GM15510 (cell line): Measurements from ENCODE around the gene SEC11A.

ENCODE experiments used
- POLR2A ChIP-seq: IDR thresholded peaks from 3 replicates; pipeline ENCODE4 v1.6.1; 2011; ENCODE audit warnings: borderline replicate concordance; ENCODE audit not compliant: insufficient read length; ENCODE audit errors: extremely low read depth

The SEC11A gene

GRCh38 chr15:84716036-84716732 is at the start of gene SEC11A:
Gene SEC11A (minus strand): TSS chr15:84716139. CDS start chr15:84716075, 64 bp downstream.
- peak; percentile 90 for TF ChIP-seq POLR2A

GRCh38 chr15:84765675-84766074 is 49.7 kb upstream of the SEC11A start:
- no peak for TF ChIP-seq POLR2A

GRCh38 chr15:84764989-84765388 is 49.0 kb upstream of the SEC11A start:
- TF ChIP-seq POLR2A = no peak

- TF ChIP-seq POLR2A = no peak
These were observed 48.6 kb upstream of the SEC11A start for GRCh38 chr15:84764585-84764984.

- no peak for TF ChIP-seq POLR2A
These were observed 47.1 kb upstream of the SEC11A start for GRCh38 chr15:84762840-84763572.

GRCh38 chr15:84761607-84762131 is 45.7 kb upstream of the SEC11A start:
- no peak for TF ChIP-seq POLR2A

GRCh38 chr15:84760219-84760618 is 44.3 kb upstream of the SEC11A start:
- TF ChIP-seq POLR2A = no peak

- TF ChIP-seq POLR2A = no peak
These were observed 43.1 kb upstream of the SEC11A start for GRCh38 chr15:84759018-84759417.

GRCh38 chr15:84755736-84756527 is 40.0 kb upstream of the SEC11A start:
- no peak for TF ChIP-seq POLR2A

- TF ChIP-seq POLR2A = no peak
These were observed 36.8 kb upstream of the SEC11A start for GRCh38 chr15:84752700-84753099.

- TF ChIP-seq POLR2A = no peak
These were observed 36.3 kb upstream of the SEC11A start for GRCh38 chr15:84752195-84752594.

GRCh38 chr15:84750583-84751092 is 34.7 kb upstream of the SEC11A start:
- no peak for TF ChIP-seq POLR2A

- TF ChIP-seq POLR2A = no peak
These were observed 33.4 kb upstream of the SEC11A start for GRCh38 chr15:84749111-84749991.
